H1 (cell line): ENCODE measurements around the gene PRAMEF20.

Experiments used
- CBX5 ChIP-seq: fragments of 300-800, 300-1000 bp; sonication (generic); IDR thresholded peaks from 2 replicates; pipeline ENCODE4 v1.7.1; 2016; ENCODE audit warnings: antibody characterized with exemption, low read length, low read depth
- CEBPB ChIP-seq: IDR thresholded peaks from 2 replicates; pipeline ENCODE4 v1.6.1; 2012; ENCODE audit warnings: low read depth, low read length
- HDAC6 ChIP-seq: IDR thresholded peaks from one replicate; pipeline ENCODE4 v1.7.1; 2012; ENCODE audit warnings: low read depth, mild to moderate bottlenecking, inconsistent platforms, low read length, moderate library complexity
- JUND ChIP-seq: IDR thresholded peaks from 2 replicates; pipeline ENCODE4 v1.6.1; 2011; ENCODE audit warnings: mild to moderate bottlenecking, improper control_type of control experiment, low read length
- POLR2A ChIP-seq, 2 experiments: IDR thresholded peaks; 1 replicate in 1 of 2; 2 replicates in 1 of 2; pipeline ENCODE4 v1.6.1; 2011; ENCODE audit warnings: low read depth in 2 of 2, low read length in 2 of 2, mild to moderate bottlenecking in 2 of 2; ENCODE audit errors: control extremely low read depth in 1 of 2
- SAP30 ChIP-seq: fragments of 300-600 bp; sonication (generic); IDR thresholded peaks from 2 replicates; pipeline ENCODE4 v1.7.1; 2012; ENCODE audit warnings: low read length, moderate library complexity, mild to moderate bottlenecking, inconsistent platforms; ENCODE audit not compliant: insufficient read depth, insufficient replicate concordance
- SP1 ChIP-seq: IDR thresholded peaks from 2 replicates; pipeline ENCODE4 v1.6.1; 2011; ENCODE audit warnings: low read depth, low read length
- SRF ChIP-seq: IDR thresholded peaks from 2 replicates; pipeline ENCODE4 v1.6.1; 2011; ENCODE audit warnings: mild to moderate bottlenecking, low read depth, low read length, moderate library complexity
- SUZ12 ChIP-seq: fragments of 200-600 bp; sonication (generic); IDR thresholded peaks from 2 replicates; pipeline ENCODE4 v1.6.1; 2012; ENCODE audit warnings: mild to moderate bottlenecking, inconsistent platforms, low read length, moderate library complexity, mixed read lengths
- YY1 ChIP-seq: IDR thresholded peaks from 2 replicates; pipeline ENCODE4 v1.6.1; 2011; ENCODE audit warnings: low read depth, mild to moderate bottlenecking, low read length
- TF ChIP-seq, protein P1 (sequence below): IDR thresholded peaks from 2 replicates; pipeline ENCODE4 v1.6.1; 2012; ENCODE audit warnings: low read length, inconsistent platforms
- TF ChIP-seq, protein P2 (sequence below), 3 experiments: IDR thresholded peaks; 1 replicate in 2 of 3; 2 replicates in 1 of 3; pipeline versions ENCODE4 v1.5.1 to v1.6.1; 2011; ENCODE audit warnings: low read length in 3 of 3, mild to moderate bottlenecking in 3 of 3, inconsistent platforms in 2 of 3, low read depth in 1 of 3, moderate library complexity in 1 of 3; ENCODE audit not compliant: insufficient read depth in 1 of 3; ENCODE audit errors: control extremely low read depth in 1 of 3

DNA sequence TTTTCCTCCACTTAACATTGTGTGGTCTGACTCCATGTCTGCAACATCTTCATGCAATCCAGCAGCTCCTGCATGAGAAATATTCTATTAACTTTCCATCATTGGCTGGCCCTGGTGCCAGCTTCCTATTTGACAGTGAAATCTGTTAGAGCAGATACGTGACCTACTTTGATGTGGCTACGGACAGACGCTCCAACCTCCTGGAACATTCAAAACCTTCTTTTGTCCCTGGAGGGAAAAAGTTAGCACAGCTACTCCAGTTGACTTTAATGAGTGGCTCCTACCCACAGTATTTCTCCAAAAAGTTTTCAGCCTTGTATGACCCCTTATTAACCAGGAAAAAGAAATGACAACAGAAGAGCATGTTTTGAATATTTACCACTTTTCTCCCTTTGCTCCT is 22.0 kb downstream of the PRAMEF20 start:
- TF ChIP-seq, protein P1, sequence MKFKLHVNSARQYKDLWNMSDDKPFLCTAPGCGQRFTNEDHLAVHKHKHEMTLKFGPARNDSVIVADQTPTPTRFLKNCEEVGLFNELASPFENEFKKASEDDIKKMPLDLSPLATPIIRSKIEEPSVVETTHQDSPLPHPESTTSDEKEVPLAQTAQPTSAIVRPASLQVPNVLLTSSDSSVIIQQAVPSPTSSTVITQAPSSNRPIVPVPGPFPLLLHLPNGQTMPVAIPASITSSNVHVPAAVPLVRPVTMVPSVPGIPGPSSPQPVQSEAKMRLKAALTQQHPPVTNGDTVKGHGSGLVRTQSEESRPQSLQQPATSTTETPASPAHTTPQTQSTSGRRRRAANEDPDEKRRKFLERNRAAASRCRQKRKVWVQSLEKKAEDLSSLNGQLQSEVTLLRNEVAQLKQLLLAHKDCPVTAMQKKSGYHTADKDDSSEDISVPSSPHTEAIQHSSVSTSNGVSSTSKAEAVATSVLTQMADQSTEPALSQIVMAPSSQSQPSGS = no peak
- no peak for TF ChIP-seq SUZ12
- TF ChIP-seq, protein P2, sequence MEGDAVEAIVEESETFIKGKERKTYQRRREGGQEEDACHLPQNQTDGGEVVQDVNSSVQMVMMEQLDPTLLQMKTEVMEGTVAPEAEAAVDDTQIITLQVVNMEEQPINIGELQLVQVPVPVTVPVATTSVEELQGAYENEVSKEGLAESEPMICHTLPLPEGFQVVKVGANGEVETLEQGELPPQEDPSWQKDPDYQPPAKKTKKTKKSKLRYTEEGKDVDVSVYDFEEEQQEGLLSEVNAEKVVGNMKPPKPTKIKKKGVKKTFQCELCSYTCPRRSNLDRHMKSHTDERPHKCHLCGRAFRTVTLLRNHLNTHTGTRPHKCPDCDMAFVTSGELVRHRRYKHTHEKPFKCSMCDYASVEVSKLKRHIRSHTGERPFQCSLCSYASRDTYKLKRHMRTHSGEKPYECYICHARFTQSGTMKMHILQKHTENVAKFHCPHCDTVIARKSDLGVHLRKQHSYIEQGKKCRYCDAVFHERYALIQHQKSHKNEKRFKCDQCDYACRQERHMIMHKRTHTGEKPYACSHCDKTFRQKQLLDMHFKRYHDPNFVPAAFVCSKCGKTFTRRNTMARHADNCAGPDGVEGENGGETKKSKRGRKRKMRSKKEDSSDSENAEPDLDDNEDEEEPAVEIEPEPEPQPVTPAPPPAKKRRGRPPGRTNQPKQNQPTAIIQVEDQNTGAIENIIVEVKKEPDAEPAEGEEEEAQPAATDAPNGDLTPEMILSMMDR (IDR thresholded peaks at IDR 0.05; ENCODE audit: control extremely low read depth in 1 of 3, insufficient read depth in 1 of 3, low read depth in 1 of 3, low read length in 3 of 3) = no peak
- TF ChIP-seq SRF = no peak
- no peak for TF ChIP-seq POLR2A (IDR thresholded peaks at IDR 0.05; ENCODE audit: control extremely low read depth in 1 of 2, low read depth in 2 of 2, low read length in 2 of 2)
- TF ChIP-seq YY1 = no peak
- TF ChIP-seq SAP30 = no peak
- no peak for TF ChIP-seq CEBPB
- TF ChIP-seq HDAC6 = no peak
- TF ChIP-seq SP1 = no peak
- no peak for TF ChIP-seq JUND
- no peak for TF ChIP-seq CBX5
